ENCODE data around the gene C1QTNF9. TPM values are rescaled to one million over a fixed set of nuclear protein-coding genes. Genes with fewer than 3 reads are reported as not detected.
A peak's percentile ranks its signal among the peaks of the same experiment; 100 is the strongest.
"Not testable (repeated sequence)": the region's sequence is repeated elsewhere in the genome, so short reads cannot be mapped to it uniquely, and the experiment has no call there.

C1QTNF9 gene
- not detected in 2 replicates for total RNA-seq (2014; rRNA removed; shearing (Covaris generic))

GRCh38 chr13:24309300-24309699, at the start of gene C1QTNF9:
C1QTNF9 (plus strand) TSS chr13:24309580; CDS start chr13:24316004, 6,424 bp downstream.
- in situ Hi-C loops (cut with HindIII; ENCODE audit: low sequenced_read_pairs): not testable (repeated sequence)

GRCh38 chr13:24261566-24261965, 47.8 kb upstream of the C1QTNF9 start:
- in situ Hi-C loops (cut with HindIII; ENCODE audit: low sequenced_read_pairs): no loop called here
- DNase-seq (ENCODE audit: low spot score): no peak

More at GRCh38 chr13:24309300-24309699, at the start of gene C1QTNF9:
- DNase-seq (ENCODE audit: low spot score): not testable (repeated sequence)

- in situ Hi-C loops (cut with HindIII; ENCODE audit: low sequenced_read_pairs): no loop called here
- DNase-seq (ENCODE audit: low spot score): no peak
Observed at GRCh38 chr13:24263632-24264031, 45.7 kb upstream of the C1QTNF9 start.

GRCh38 chr13:24264976-24265375, 44.4 kb upstream of the C1QTNF9 start:
- in situ Hi-C loops (cut with HindIII; ENCODE audit: low sequenced_read_pairs): no loop called here
- no peak for DNase-seq (ENCODE audit: low spot score)

GRCh38 chr13:24265453-24265852, 43.9 kb upstream of the C1QTNF9 start:
- no peak for DNase-seq (ENCODE audit: low spot score)
- in situ Hi-C loops (cut with HindIII; ENCODE audit: low sequenced_read_pairs): no loop called here

- DNase-seq (ENCODE audit: low spot score): no peak
- in situ Hi-C loops (cut with HindIII; ENCODE audit: low sequenced_read_pairs): no loop called here
Observed at GRCh38 chr13:24267274-24267673, 42.1 kb upstream of the C1QTNF9 start.

GRCh38 chr13:24267801-24268200, 41.6 kb upstream of the C1QTNF9 start:
- in situ Hi-C loops (cut with HindIII; ENCODE audit: low sequenced_read_pairs): no loop called here
- no peak for DNase-seq (ENCODE audit: low spot score)

GRCh38 chr13:24269821-24270220, 39.6 kb upstream of the C1QTNF9 start:
- in situ Hi-C loops (cut with HindIII; ENCODE audit: low sequenced_read_pairs): no loop called here
- no peak for DNase-seq (ENCODE audit: low spot score)

GRCh38 chr13:24270639-24271141, 38.7 kb upstream of the C1QTNF9 start:
- in situ Hi-C loops (cut with HindIII; ENCODE audit: low sequenced_read_pairs): no loop called here
- peak; percentile 38 for DNase-seq (ENCODE audit: low spot score)

- in situ Hi-C loops (cut with HindIII; ENCODE audit: low sequenced_read_pairs): no loop called here
- DNase-seq (ENCODE audit: low spot score): no peak
Observed at GRCh38 chr13:24271231-24271600, 38.2 kb upstream of the C1QTNF9 start.

GRCh38 chr13:24271601-24272451, 37.6 kb upstream of the C1QTNF9 start:
- in situ Hi-C loops (cut with HindIII; ENCODE audit: low sequenced_read_pairs): no loop called here
- peak; percentile 33 for DNase-seq (ENCODE audit: low spot score)

- DNase-seq (ENCODE audit: low spot score): peak; percentile 12
- in situ Hi-C loops (cut with HindIII; ENCODE audit: low sequenced_read_pairs): no loop called here
Observed at GRCh38 chr13:24272452-24273161, 36.8 kb upstream of the C1QTNF9 start.

- DNase-seq (ENCODE audit: low spot score): no peak
- in situ Hi-C loops (cut with HindIII; ENCODE audit: low sequenced_read_pairs): no loop called here
Observed at GRCh38 chr13:24273926-24274325, 35.5 kb upstream of the C1QTNF9 start.

GRCh38 chr13:24274452-24275021, 34.8 kb upstream of the C1QTNF9 start:
- in situ Hi-C loops (cut with HindIII; ENCODE audit: low sequenced_read_pairs): no loop called here
- no peak for DNase-seq (ENCODE audit: low spot score)

GRCh38 chr13:24275041-24275440, 34.3 kb upstream of the C1QTNF9 start:
- no peak for DNase-seq (ENCODE audit: low spot score)
- in situ Hi-C loops (cut with HindIII; ENCODE audit: low sequenced_read_pairs): no loop called here

GRCh38 chr13:24276306-24276705, 33.1 kb upstream of the C1QTNF9 start:
- in situ Hi-C loops (cut with HindIII; ENCODE audit: low sequenced_read_pairs): no loop called here
- DNase-seq (ENCODE audit: low spot score): no peak

- no peak for DNase-seq (ENCODE audit: low spot score)
- in situ Hi-C loops (cut with HindIII; ENCODE audit: low sequenced_read_pairs): no loop called here
Observed at GRCh38 chr13:24276861-24277260, 32.5 kb upstream of the C1QTNF9 start.

GRCh38 chr13:24277761-24278160, 31.6 kb upstream of the C1QTNF9 start:
- in situ Hi-C loops (cut with HindIII; ENCODE audit: low sequenced_read_pairs): no loop called here
- no peak for DNase-seq (ENCODE audit: low spot score)

- in situ Hi-C loops (cut with HindIII; ENCODE audit: low sequenced_read_pairs): no loop called here
- DNase-seq (ENCODE audit: low spot score): no peak
Observed at GRCh38 chr13:24279327-24280110, 29.9 kb upstream of the C1QTNF9 start.

Data from G401 (cell line).